SK-N-DZ (cell line): ENCODE measurements around the gene CLEC16A.

Source experiments
- DNase-seq: peaks from one replicate; pipeline ENCODE4 v3.0.0-alpha.2; 2015; ENCODE audit warnings: low spot score

Gene CLEC16A

DNA sequence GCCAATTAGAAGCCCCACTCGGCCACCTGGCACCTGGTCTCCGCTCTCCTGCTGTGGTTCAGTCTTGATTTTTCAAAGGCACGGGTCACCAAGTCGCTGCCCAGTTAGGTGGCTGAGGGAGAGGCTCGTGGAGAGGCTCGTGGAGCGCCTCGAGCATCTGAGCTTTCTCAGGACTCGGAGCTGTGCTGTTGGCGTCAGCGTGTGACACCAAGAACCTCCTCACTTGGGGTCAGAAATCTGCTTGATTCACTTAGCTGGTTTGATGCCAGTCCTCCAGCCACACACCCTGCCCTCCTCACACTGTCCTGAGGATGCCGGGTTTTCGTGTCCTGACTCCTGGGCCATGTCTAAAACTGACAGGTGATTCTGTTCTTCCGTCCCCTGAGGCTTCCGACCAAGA lies 229.1 kb downstream of the CLEC16A start:
- DNase-seq = no peak

DNA sequence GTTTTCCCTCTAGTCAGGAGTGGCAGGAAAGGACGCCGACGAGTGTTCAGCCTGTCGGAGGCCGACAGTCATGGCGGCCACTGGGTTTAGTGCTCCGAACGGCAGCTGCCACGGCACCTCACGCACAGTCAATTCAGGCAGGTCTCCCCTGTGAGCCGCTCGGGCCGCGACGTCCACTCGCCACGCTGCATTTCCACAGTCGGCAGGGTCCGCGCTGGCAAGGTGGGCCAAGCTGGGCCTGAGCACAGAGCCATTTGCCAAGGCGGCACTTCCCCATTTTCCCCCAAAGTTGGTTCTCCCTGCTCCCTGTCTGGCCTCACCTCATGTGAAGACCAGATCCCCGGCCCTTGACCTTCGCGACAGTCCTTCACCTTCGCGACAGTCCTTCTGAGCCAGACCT lies 229.8 kb downstream of the CLEC16A start:
- no peak for DNase-seq

DNA sequence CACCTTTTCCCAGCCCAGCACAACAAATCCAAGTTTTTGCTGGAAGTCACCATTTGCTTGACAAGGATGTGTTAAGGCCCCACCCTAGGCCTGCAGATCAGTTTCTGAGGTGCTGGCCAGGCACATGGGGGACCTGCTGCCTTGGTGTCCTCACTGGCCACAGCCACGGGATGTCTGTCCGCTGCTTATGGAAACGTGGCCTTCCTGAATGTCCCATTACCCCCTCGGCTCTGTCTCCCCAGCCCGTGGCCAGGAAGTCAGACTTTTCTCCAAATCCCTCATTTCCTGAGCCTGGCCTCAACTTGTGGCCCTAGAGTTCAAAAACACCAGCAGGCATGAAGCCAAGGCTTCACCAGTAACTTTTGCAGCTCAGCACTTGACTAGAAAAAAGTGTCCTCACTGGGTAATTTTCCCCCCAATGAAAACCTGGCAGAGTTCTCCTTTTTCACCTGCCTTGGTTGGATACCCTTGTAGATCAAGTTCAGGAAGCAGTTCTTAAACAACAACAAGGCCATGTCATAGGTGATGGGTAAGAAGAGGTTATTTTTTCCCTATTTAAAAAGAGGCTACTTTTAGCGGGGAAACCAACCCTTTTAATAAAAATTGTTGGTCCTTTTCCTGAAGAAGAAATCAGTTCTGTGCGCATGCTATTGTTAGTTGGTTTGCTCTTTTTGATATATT lies 230.9 kb downstream of the CLEC16A start:
- no peak for DNase-seq

DNA sequence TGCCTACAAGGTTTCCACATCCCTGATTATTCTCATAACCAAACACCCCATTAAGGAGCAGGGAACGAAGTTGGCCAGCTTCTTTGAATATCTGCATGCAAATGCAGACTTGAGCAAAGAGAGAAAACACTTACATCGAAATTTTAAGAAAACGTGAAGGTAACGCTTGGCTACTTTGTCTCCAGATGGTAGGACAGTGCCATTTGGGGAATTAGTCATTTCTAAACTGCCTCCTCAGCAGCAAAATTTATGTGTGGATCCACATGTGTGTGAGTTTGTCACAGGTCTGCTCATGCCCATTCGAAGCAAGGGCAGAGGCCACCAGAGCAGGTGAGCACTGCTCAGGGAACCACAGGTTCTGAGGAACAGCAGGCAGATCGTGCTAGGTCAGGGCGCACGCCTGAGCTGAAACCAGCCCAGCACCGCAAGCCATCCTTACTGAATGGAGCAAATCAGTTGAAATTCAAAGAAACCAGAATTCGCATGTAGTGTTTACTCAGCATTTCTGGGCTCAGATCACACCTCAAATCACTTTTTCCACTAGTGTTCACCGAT lies 231.5 kb downstream of the CLEC16A start:
- no peak for DNase-seq

DNA sequence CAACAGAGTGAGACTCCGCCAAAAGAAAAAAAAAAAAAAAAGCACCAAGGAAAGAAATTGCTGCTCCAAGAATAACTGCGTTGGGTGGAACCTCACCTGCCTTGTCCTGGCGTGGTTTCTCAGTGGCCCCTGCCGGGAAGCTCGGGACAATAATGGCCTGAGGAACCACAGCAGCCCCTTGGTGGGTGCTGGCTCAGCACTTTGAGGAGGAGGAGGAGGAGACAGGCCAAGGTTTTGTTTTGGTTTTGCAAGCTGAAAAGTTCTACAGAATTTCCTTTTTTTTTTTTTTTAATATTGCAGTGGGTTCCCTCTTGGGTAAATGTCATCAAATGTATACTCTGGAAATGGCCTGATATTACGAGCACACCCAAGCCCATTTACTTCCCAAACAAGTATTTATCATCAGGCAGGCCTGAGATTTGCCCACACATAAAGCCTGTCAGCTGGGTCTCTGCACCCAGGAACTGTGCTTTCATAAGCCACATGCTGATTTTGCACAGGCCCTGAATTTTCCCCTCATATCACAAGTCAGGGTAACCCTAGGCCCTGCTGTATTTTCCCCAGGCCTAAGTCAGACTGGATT lies 233.3 kb downstream of the CLEC16A start:
- DNase-seq = no peak

DNA sequence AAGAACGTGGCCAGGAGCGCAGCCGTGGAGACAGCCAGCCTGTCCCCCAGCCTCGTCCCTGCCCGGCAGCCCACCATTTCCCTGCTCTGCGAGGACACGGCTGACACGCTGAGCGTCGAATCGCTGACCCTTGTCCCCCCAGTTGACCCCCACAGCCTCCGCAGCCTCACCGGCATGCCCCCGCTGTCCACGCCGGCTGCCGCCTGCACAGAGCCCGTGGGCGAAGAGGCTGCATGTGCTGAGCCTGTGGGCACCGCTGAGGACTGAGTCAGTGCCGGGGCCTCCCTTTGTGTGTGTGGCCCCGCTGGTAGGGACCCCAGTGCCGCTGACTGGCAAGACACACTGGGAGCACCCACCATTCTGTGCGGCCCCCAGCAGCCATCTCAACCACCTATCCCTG lies 234.1 kb downstream of the CLEC16A start:
- no peak for DNase-seq

DNA sequence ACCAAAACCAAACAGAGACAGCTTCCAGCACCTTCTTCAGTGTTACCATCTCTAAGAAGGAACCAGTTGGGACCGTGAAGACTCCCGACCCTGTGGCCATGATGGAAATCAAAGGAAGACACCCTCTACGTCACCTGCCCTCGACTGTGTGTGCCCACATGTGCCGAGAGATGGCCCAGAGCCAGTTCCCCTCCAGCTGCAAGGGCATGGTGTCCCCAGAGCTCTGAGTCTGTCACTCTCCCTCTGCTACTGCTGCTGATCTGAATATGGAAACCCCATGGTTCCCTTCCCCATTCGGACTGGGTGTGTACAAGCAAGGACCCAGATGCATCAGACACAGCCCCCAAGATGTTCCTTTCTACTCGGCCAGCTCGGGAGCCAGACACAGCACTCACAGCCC lies 235.2 kb downstream of the CLEC16A start:
- DNase-seq = no peak

DNA sequence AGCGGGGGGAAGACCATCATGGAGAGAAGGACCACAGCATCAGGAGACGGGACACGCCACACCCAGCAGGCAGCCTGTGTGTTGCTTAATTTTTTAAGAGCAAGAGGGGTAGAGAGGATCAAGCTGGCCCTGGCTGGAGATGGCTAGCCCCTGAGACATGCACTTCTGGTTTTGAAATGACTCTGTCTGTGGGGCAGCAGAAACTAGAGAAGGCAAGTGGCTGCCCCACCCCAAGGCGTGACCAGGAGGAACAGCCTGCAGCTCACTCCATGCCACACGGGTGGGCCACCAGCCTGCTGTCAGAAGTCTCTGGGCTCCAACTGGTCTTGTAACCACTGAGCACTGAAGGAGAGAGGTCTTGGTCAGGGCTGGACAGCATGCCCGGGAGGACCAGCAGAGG lies 236.1 kb downstream of the CLEC16A start:
- DNase-seq = no peak

DNA sequence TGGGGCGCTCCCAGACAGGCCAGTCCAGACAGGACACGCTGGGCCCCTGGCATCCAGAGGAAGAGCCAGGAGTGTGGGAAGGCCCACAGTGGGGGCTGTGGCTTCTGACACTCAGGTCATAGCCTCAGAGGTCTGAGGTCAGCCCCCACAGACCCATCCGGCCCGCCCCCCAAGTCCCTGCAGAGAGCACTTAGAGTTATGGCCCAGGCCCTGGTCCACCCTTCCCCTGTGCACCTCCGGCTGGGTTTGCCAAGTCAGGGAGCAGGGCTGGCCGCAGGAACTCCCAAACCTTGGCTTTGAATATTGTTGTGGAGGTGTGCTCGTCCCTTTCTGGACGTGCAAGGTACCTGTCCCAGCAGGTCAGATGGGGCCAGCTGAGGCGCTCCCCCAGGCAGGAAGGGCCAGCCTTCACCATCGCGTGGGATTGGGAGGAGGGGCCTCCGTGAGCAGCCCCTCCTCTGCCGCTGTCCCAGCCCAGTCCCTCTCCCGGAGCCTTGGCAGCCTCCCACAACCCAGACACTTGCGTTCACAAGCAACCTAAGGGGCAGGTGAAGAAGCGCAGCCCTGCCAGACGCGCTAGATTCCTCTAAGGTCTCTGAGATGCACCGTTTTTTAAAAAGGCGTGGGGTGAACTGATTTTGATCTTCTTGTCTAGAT lies 237.0 kb downstream of the CLEC16A start:
- DNase-seq = no peak

DNA sequence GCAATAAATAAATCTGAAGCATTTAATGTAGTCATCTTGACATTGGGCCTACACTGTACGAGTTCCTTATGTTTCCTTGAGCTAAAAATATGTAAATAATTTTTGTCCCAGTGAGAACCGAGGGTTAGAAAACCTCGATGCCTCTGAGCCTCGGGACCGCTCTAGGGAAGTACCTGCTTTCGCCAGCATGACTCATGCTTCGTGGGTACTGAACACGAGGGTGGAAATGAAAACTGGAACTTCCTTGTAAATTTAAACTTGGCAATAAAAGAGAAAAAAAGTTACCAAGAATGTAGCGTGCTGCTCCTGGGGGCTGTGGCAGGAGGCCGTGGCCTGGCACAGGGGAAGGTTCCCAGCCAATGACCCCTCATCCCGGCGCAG lies 237.5 kb downstream of the CLEC16A start:
- DNase-seq = no peak

DNA sequence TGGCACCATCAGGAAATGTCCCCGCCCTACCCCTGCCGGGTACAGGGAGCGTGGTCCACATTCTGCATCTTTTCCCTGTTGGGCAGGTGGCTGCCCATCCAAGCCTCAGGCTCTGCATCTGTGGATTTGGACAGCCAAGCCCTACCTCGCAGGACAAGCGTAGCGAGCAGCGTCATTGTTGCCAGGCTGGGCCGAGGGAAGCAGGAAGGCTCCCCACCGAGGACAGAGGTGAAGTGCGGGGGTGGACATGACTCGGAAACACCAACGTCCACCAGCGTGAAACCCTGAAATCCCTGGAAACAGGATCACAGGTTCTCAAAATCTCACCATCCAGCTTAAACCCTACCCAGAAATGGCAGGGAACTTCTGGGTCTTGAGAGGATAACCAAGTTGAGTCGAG lies 238.0 kb downstream of the CLEC16A start:
- DNase-seq = no peak

DNA sequence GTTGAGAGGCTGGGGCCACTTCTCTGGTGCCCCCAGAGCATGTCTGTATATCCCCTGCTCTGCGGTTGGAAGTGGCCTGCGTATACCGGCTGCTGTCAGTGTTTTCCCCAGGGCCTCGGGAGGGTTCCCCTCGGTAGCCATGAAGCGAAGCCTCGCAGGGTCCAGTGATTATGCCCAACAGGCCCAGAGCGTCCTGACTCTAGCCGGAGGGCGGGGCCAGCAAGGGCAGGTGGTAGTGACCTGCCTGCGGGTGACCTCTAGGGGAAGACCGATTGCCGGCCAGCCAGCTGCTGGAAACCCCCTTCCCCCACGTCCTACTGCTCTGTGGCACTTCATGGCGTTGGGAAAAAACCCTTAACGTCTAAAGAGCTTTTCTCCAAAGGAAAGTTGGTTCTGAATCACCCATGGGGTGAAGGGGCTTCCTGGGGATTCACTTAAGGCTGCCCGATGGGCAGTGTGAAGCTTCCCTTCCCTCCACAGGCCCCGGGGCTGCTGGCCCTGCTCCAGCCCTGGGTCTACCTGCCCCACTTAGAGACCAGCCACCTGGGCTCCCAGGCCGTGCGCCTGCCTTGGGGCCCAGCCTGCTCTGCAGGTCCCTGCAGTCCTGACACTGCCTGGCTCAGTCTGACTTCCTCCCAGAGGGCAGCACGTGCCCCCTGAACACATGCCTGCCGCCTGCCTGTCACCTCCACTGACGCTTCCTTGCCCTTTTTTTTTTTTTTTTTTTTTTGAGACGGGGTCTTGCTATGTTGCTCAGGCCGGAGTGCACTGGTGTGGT lies 238.9 kb downstream of the CLEC16A start:
- DNase-seq = no peak

DNA sequence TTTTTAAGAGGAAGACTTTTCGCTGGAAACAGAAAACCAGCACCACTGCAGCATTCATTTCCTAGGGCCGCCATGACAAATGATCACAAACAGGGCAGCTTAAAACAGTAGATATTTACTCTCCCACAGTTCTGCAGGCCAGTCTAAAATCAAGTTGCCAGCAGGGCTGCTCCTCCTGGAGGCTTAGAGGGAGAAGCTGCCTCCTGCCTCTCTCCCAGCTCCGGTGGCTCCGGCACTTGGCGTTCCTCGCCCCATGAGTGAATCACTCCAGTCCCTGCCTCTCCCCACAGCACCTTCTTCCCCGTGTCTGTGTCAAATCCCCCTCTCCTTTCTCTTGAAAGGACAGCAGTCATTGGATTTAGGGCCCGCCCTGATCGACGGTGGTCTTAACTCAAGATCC lies 239.6 kb downstream of the CLEC16A start:
- DNase-seq = no peak

DNA sequence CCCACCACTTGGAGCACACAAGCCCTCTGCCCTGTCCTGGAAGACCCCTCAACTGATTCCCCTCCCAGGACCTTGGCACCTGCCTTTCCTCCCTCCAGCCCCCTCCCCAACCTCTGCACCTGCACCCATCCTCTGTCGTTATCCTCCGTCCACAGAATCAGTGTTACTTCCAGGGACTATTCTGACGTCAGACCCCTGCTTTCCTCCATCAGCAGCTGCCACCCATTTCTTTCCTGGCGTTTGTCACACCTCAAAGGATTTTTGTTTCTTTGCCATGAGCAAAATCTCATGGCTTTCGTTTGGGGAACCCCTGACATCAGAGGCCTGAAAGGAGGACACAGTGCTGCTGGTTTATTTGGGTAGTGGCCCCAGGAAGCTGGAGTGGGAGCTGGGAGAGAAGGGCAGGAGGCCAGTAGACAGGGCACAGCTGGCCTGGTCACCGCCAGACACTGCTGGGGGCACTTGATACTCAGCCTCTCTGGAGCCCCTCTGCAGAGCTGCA lies 243.2 kb downstream of the CLEC16A start:
- no peak for DNase-seq

DNA sequence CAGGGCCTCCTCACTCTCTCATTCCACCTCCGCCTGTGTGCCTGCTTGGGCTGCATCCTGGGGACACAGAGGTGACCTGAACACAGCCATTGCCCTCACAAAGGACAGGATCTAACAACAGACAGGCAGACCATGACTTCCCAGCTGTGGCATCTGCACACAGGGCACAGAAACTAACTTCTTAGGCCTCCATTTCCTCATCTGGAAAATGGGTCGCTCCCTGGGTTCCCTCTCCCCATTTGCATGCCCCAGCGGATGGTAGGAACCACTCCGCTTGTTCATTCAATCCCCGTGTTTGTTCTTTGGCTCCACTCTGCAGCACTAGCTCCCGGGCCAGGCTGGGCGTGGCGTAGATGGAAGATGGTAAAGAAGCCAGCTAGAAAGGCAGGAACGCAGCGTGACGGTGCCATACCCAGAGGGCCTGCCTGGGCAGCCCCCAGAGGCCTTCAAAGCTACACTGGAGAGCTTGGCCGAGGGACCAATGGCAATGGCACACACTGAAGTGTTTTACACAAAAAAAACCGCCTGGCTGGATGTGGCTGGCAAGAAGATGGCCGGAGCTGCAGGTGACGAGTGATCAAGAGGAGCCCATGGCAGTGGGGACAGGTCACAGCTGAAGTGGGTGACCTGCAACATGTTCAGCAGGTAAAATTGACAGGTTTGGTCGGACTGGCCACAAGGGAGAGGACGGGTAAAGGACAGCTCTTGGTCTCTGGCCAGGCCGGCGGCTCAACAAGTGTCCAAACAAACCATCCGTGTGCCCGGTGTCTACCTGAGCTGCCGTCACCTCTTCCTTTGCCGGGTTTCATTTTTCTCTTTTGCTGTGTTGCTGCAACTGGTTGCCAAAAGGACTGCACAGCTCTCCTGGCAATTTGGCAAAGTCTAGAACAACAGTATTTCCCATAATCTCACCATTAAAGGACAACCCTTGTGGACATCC lies 244.7 kb downstream of the CLEC16A start:
- no peak for DNase-seq

DNA sequence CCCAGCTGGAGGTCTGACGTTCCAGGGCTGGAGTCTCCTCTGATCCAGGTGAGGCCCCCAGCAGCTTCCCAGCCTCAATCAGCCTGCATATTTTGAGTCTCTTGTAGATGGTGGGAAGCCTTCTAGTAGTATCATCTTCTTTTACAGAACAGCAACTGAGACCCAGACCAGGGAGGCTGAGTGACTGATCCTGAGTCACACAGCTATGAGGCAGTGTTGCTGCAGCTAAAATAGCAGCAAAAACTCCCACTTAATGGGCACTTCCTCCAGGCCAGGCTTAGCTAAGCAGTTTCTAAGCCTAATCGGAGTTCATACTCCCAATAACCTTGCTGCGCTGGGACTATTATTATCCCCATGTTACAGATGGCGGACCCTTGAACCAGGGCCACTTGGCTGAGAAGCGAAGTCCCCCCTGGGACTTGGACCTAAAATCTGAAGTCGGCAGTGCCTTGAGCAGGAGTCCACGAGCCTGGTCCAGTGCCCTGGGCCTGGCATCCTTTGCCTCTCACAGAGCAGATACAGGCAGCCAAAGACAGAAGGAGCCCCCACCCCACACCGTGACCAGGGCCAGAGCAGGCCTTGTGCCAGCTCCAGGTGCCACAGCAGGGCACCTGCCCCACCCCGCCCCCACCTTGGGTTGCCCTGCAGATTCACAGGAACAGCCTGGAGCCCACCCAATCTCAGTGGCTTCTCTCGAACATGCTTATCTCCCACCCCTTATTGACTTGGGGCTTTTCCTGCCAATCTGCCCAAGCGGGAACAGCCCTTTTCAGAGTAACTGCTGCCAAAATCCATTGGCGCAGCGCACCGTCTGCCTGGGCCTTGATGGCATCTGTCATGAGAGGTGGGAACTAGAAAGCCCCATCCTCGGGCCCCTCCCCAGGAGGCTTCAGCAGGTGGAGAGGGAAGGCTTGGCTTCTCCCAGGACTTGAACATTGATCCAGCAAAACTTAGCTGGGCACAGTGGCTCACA lies 246.5 kb downstream of the CLEC16A start:
- no peak for DNase-seq

DNA sequence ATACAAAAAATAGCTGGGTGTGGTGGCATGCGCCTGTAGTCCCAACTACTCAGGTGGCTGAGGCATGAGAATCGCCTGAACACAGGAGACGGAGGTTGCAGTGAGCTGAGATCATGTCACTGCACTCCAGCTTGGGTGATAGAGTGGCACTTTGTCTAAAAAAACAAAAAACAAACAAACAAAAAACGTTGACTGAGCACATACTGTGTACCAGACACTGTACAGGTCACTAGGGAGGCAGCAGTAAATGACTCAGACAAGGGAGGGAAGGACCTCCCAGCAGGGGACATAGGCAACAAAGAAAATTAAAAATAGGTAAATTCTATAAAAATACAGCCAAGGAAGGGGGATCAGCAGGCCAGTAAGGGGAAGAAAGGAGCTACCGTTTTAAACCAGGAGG lies 247.3 kb downstream of the CLEC16A start:
- no peak for DNase-seq

DNA sequence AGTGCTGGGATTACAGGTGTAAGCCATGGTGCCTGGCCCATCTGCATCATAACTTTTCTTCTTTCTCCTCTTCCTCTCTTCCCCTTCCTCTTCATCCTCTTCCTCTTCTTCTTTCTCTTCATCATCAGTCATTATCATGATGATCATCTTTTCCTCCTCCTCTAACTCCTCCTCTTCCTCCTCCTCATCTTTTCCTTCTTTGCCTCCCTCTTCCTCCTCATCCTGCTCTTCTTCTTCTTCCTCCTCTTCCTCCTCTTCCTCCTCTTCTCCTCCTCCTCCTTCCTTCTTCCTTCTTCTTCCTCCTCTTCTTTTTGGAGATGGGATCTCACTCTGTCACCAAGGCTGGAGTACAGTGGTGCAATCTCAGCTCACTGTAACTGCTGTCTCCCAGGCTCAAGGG lies 249.1 kb downstream of the CLEC16A start:
- no peak for DNase-seq

DNA sequence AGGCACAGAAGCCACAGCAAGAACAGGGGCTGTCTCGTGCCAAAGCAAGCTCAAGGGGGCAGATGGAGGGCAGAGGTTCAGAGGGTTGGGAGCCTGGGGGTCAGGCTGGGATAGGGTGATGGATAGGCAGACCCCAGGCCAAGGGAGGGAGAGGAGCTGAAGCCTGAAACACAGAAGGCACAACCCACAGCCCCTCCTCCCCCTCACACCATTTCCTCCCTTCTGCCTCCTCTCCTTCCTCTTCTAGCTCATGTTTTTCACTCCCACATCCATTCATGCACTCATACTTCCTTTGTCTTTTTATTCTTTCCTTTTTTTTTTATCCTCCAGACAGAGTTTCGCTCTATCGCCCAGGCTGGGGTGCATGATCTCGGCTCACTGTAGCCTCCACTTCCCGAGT lies 250.5 kb downstream of the CLEC16A start:
- DNase-seq = no peak
